ENCODE results near the gene MYLK3. TPM values are rescaled to one million over a fixed set of nuclear protein-coding genes. Genes with fewer than 3 reads are reported as not detected.

Gene MYLK3
- total RNA-seq, 1 donor from 2014 or later = 0.32 TPM

GRCh38 chr16:46700048-46700447, 48.1 kb downstream of the MYLK3 start:
- no peak overlapping the region for H3K27ac Mint-ChIP-seq (ENCODE audit: unreplicated experiment)
- H3K4me1 Mint-ChIP-seq (ENCODE audit: low read depth) = no peaks in the 10 kb centered on the region
- TF ChIP-seq CTCF (IDR thresholded peaks at IDR 0.05) = no peak
- no peaks in the 10 kb centered on the region for H3K9me3 Mint-ChIP-seq (ENCODE audit: low read depth)
- H3K4me3 Mint-ChIP-seq (ENCODE audit: unreplicated experiment) = no peak overlapping the region
- no peak for DNase-seq (ENCODE audit: low spot score)
- peaks cover 2% of the 10 kb centered on the region for H3K36me3 Mint-ChIP-seq (ENCODE audit: low read depth)
- H3K27me3 Mint-ChIP-seq (ENCODE audit: low read depth) = no peaks in the 10 kb centered on the region

- no peak overlapping the region for H3K27ac Mint-ChIP-seq (ENCODE audit: unreplicated experiment)
- H3K4me3 Mint-ChIP-seq (ENCODE audit: unreplicated experiment) = no peak overlapping the region
- peaks cover 6% of the 10 kb centered on the region for H3K36me3 Mint-ChIP-seq (ENCODE audit: low read depth)
- no peaks in the 10 kb centered on the region for H3K4me1 Mint-ChIP-seq (ENCODE audit: low read depth)
- no peaks in the 10 kb centered on the region for H3K9me3 Mint-ChIP-seq (ENCODE audit: low read depth)
- no peak for DNase-seq (ENCODE audit: low spot score)
- TF ChIP-seq CTCF (IDR thresholded peaks at IDR 0.05) = no peak
- no peaks in the 10 kb centered on the region for H3K27me3 Mint-ChIP-seq (ENCODE audit: low read depth)
These were observed 51.2 kb downstream of the MYLK3 start for GRCh38 chr16:46696957-46697356.

- Mint-ChIP-seq H3K4me3 (ENCODE audit: unreplicated experiment) (no peak overlapping the region), H3K36me3 (ENCODE audit: low read depth) (peaks cover 6% of the 10 kb centered on the region), H3K27me3 (ENCODE audit: low read depth) (no peaks in the 10 kb centered on the region), H3K27ac (ENCODE audit: unreplicated experiment) (no peak overlapping the region), H3K4me1 (ENCODE audit: low read depth) (no peaks in the 10 kb centered on the region), H3K9me3 (ENCODE audit: low read depth) (no peaks in the 10 kb centered on the region)
- no peak for TF ChIP-seq CTCF (IDR thresholded peaks at IDR 0.05)
- no peak for DNase-seq (ENCODE audit: low spot score)
These were observed 52.2 kb downstream of the MYLK3 start for GRCh38 chr16:46695937-46696336.

GRCh38 chr16:46693598-46693997, 54.5 kb downstream of the MYLK3 start:
- no peak overlapping the region for H3K27ac Mint-ChIP-seq (ENCODE audit: unreplicated experiment)
- H3K36me3 Mint-ChIP-seq (ENCODE audit: low read depth) = peaks cover 6% of the 10 kb centered on the region

GRCh38 chr16:46691726-46692125, 56.4 kb downstream of the MYLK3 start:
- no peaks in the 10 kb centered on the region for H3K9me3 Mint-ChIP-seq (ENCODE audit: low read depth)
- no peaks in the 10 kb centered on the region for H3K27me3 Mint-ChIP-seq (ENCODE audit: low read depth)
- no peak overlapping the region for H3K4me3 Mint-ChIP-seq (ENCODE audit: unreplicated experiment)
- H3K4me1 Mint-ChIP-seq (ENCODE audit: low read depth) = peaks cover 15% of the 10 kb centered on the region
- DNase-seq (ENCODE audit: low spot score) = no peak
- TF ChIP-seq CTCF (IDR thresholded peaks at IDR 0.05) = no peak
- peaks cover 4% of the 10 kb centered on the region for H3K36me3 Mint-ChIP-seq (ENCODE audit: low read depth)
- peak overlapping the region; percentile 32 for H3K27ac Mint-ChIP-seq (ENCODE audit: unreplicated experiment)

More at GRCh38 chr16:46693598-46693997, 54.5 kb downstream of the MYLK3 start:
- no peak overlapping the region for H3K4me3 Mint-ChIP-seq (ENCODE audit: unreplicated experiment)
- no peaks in the 10 kb centered on the region for H3K27me3 Mint-ChIP-seq (ENCODE audit: low read depth)
- no peaks in the 10 kb centered on the region for H3K9me3 Mint-ChIP-seq (ENCODE audit: low read depth)
- no peak for DNase-seq (ENCODE audit: low spot score)
- TF ChIP-seq CTCF (IDR thresholded peaks at IDR 0.05) = no peak
- no peaks in the 10 kb centered on the region for H3K4me1 Mint-ChIP-seq (ENCODE audit: low read depth)
